SK-N-SH (cell line): ENCODE measurements around the gene BCAP31. TPM values are rescaled to one million over a fixed set of nuclear protein-coding genes. Genes with fewer than 3 reads are reported as not detected.

Source experiments
- CTCF ChIA-PET: fragments of 300-600, 350-600 bp; formaldehyde crosslinking; extraction: SDS; loops from one replicate; lab custom pipeline; 2021; lab: Yijun Ruan, JAX
- POLR2A ChIA-PET: fragments of 350-600 bp; sonication (Branson Sonifier 250); formaldehyde crosslinking; extraction: SDS; loops from one replicate; lab custom pipeline; 2020; ENCODE audit warnings: antibody characterized with exemption, inconsistent platforms; lab: Yijun Ruan, JAX
- DNase-seq: peaks from one replicate; pipeline ENCODE4 v3.0.0; 2012
- H2AFZ ChIP-seq: fragments of 200-600 bp; sonication (generic); 2 replicates; pipeline ENCODE4 v1.8.1; 2016; ENCODE audit warnings: antibody characterized with exemption, mild to moderate bottlenecking, low read depth
- H3F3A ChIP-seq: fragments of 200-600 bp; sonication (generic); replicated peaks from 2 replicates; pipeline ENCODE3; 2016; ENCODE audit warnings: antibody characterized with exemption, mild to moderate bottlenecking; ENCODE audit not compliant: insufficient read depth
- H3K27ac ChIP-seq, 2 experiments: fragments of 200-500 bp in 1 of 2; fragments of 200-600 bp in 1 of 2; sonication (Bioruptor generic) in 1 of 2; sonication (generic), shearing (Covaris generic) in 1 of 2; 2 replicates each; pipeline versions ENCODE4 v1.5.1 to v1.6.1; 2014 to 2016; ENCODE audit warnings: low read depth in 2 of 2, inconsistent platforms in 1 of 2, low read length in 1 of 2, mild to moderate bottlenecking in 1 of 2, mixed read lengths in 1 of 2
- H3K27me3 ChIP-seq: fragments of 200-600 bp; sonication (generic), shearing (Covaris generic); 2 replicates; pipeline ENCODE4 v1.6.1; 2016; ENCODE audit warnings: mixed run types; ENCODE audit not compliant: insufficient read depth
- H3K36me3 ChIP-seq, 2 experiments: fragments of 200-500 bp in 1 of 2; fragments of 200-600 bp in 1 of 2; sonication (Bioruptor generic) in 1 of 2; sonication (generic) in 1 of 2; replicated peaks in 1 of 2; 2 replicates each; pipeline versions ENCODE3 to v1.5.1; 2014 to 2016; ENCODE audit warnings: low read length in 1 of 2, mild to moderate bottlenecking in 1 of 2; ENCODE audit not compliant: insufficient read depth in 2 of 2, control insufficient read depth in 1 of 2
- H3K4me1 ChIP-seq, 2 experiments: fragments of 200-500 bp in 1 of 2; fragments of 200-600 bp in 1 of 2; sonication (Bioruptor generic) in 1 of 2; sonication (generic), shearing (Covaris generic) in 1 of 2; 2 replicates each; pipeline versions ENCODE4 v1.5.1 to v1.6.1; 2014 to 2016; ENCODE audit warnings: low read depth in 1 of 2, low read length in 1 of 2, mixed run types in 1 of 2; ENCODE audit not compliant: insufficient read depth in 2 of 2, control insufficient read depth in 1 of 2
- H3K4me2 ChIP-seq: fragments of 200-600 bp; sonication (generic), shearing (Covaris generic); 2 replicates; pipeline ENCODE4 v1.6.1; 2017; ENCODE audit warnings: mixed run types
- H3K4me3 ChIP-seq, 2 experiments: fragments of 200-500 bp in 1 of 2; fragments of 200-600 bp in 1 of 2; sonication (Bioruptor generic) in 1 of 2; sonication (generic), shearing (Covaris generic) in 1 of 2; 2 replicates each; pipeline versions ENCODE4 v1.5.1 to v1.8.1; 2014 to 2016; ENCODE audit warnings: low read depth in 2 of 2, inconsistent platforms in 1 of 2, low read length in 1 of 2, mild to moderate bottlenecking in 1 of 2, mixed read lengths in 1 of 2, moderate library complexity in 1 of 2
- H3K79me2 ChIP-seq: fragments of 200-600 bp; sonication (generic); 2 replicates; pipeline ENCODE4 v1.8.1; 2017; ENCODE audit warnings: mild to moderate bottlenecking; ENCODE audit not compliant: insufficient read depth
- H3K9ac ChIP-seq: fragments of 200-600 bp; sonication (generic); 2 replicates; pipeline ENCODE4 v1.6.1; 2017; ENCODE audit warnings: mixed run types
- H3K9me2 ChIP-seq: fragments of 200-600 bp; sonication (generic); 2 replicates; pipeline ENCODE4 v1.6.1; 2017; ENCODE audit warnings: mixed run types
- H3K9me3 ChIP-seq: fragments of 200-600 bp; sonication (generic); 2 replicates; pipeline ENCODE4 v1.6.1; 2017; ENCODE audit warnings: mixed run types, mild to moderate bottlenecking, moderate library complexity
- H4K20me1 ChIP-seq: fragments of 200-600 bp; sonication (generic); 2 replicates; pipeline ENCODE4 v1.6.1; 2017; ENCODE audit warnings: mild to moderate bottlenecking, mixed run types; ENCODE audit not compliant: insufficient read depth
- ELF1 ChIP-seq: IDR thresholded peaks from 2 replicates; pipeline ENCODE4 v1.4.0; 2012
- EZH2phosphoT487 ChIP-seq: fragments of 200-600 bp; sonication (generic); IDR thresholded peaks from 2 replicates; pipeline ENCODE4 v1.6.1; 2017; ENCODE audit warnings: low read depth, mixed run types, mild to moderate bottlenecking, antibody characterized with exemption, moderate library complexity, borderline replicate concordance
- FOSL2 ChIP-seq: IDR thresholded peaks from 2 replicates; pipeline ENCODE4 v1.4.0; 2012; ENCODE audit warnings: low read depth, mild to moderate bottlenecking, moderate library complexity, borderline replicate concordance
- FOXM1 ChIP-seq: IDR thresholded peaks from 2 replicates; pipeline ENCODE4 v1.4.0; 2012; ENCODE audit warnings: low read depth, mild to moderate bottlenecking
- GABPA ChIP-seq: IDR thresholded peaks from 2 replicates; pipeline ENCODE4 v1.4.0; 2012; ENCODE audit warnings: low read depth, mild to moderate bottlenecking
- GATA2 ChIP-seq: sonication (generic); formaldehyde crosslinking; IDR thresholded peaks from 2 replicates; pipeline ENCODE4 v1.5.0; 2020; ENCODE audit warnings: mild to moderate bottlenecking, missing genetic modification reagents
- MAX ChIP-seq: IDR thresholded peaks from 2 replicates; pipeline ENCODE4 v1.4.0; 2012; ENCODE audit warnings: low read depth
- MEF2A ChIP-seq: IDR thresholded peaks from 2 replicates; pipeline ENCODE4 v1.4.0; 2012; ENCODE audit warnings: low read depth, borderline replicate concordance
- MXI1 ChIP-seq: IDR thresholded peaks from 2 replicates; pipeline ENCODE4 v1.6.1; 2012; ENCODE audit warnings: mild to moderate bottlenecking, low read depth, low read length, improper control_type of control experiment
- NFIC ChIP-seq: IDR thresholded peaks from 2 replicates; pipeline ENCODE4 v1.4.0; 2012; ENCODE audit warnings: borderline replicate concordance
- NRF1 ChIP-seq: IDR thresholded peaks from 2 replicates; pipeline ENCODE4 v1.6.1; 2012; ENCODE audit warnings: low read depth, mild to moderate bottlenecking, low read length
- PBX3 ChIP-seq: IDR thresholded peaks from 2 replicates; pipeline ENCODE4; 2012
- RAD21 ChIP-seq: IDR thresholded peaks from 2 replicates; pipeline ENCODE4 v1.6.1; 2012; ENCODE audit warnings: mild to moderate bottlenecking, low read length
- RCOR1 ChIP-seq: fragments of 150-350 bp; IDR thresholded peaks from 2 replicates; pipeline ENCODE4 v1.6.1; 2017; ENCODE audit warnings: antibody characterized with exemption, low read length
- RFX5 ChIP-seq: IDR thresholded peaks from 2 replicates; pipeline ENCODE4 v1.6.1; 2012; ENCODE audit warnings: mild to moderate bottlenecking, improper control_type of control experiment, low read length
- RXRA ChIP-seq: IDR thresholded peaks from 2 replicates; pipeline ENCODE4 v1.4.0; 2012; ENCODE audit warnings: low read depth, mild to moderate bottlenecking, borderline replicate concordance
- SIN3A ChIP-seq: IDR thresholded peaks from 2 replicates; pipeline ENCODE4 v1.6.1; 2012; ENCODE audit warnings: low read depth, mild to moderate bottlenecking, low read length, moderate library complexity, borderline replicate concordance
- SMC3 ChIP-seq: IDR thresholded peaks from 2 replicates; pipeline ENCODE4 v1.6.1; 2012; ENCODE audit warnings: low read depth, low read length, improper control_type of control experiment
- TAF1 ChIP-seq: IDR thresholded peaks from 2 replicates; pipeline ENCODE4 v1.6.1; 2012; ENCODE audit warnings: low read depth, mild to moderate bottlenecking, low read length, moderate library complexity, borderline replicate concordance
- TCF12 ChIP-seq: IDR thresholded peaks from 2 replicates; pipeline ENCODE4 v1.4.0; 2012
- YY1 ChIP-seq: IDR thresholded peaks from 2 replicates; pipeline ENCODE4 v1.4.0; 2012; ENCODE audit warnings: low read depth, mild to moderate bottlenecking
- ZBTB33 ChIP-seq: IDR thresholded peaks from 2 replicates; pipeline ENCODE4 v1.4.0; 2012; ENCODE audit warnings: low read depth, borderline replicate concordance
- WGBS: methylation state at CpG from one replicate; pipeline ENCODE4 v1.1.6; 2017; ENCODE audit warnings: low lambda C conversion rate; 5-methylcytosine and 5-hydroxymethylcytosine counted together
- polyA plus RNA-seq, 3 experiments: library from polyadenylated mRNA; depleted of rRNA; stranded (reverse); fragments of >200 nt; gene quantifications; 2 replicates each; pipeline ENCODE4 v1.2.3, GENCODE V29; 2012

Gene BCAP31
- polyA plus RNA-seq, 1 of the 3 experiments (the other 2 are of a cell fraction) = 173 TPM

- Histone ChIP-seq H3K36me3 (peaks cover 0 to 4% of the 10 kb centered on the region in 2 experiments), H2AFZ (no peak overlapping the region), H3K27me3 (peaks cover 9% of the 10 kb centered on the region; the same call in 1 of the 2 replicates), H3K79me2 (no peaks in the 10 kb centered on the region), H3K9me3 (no peaks in the 10 kb centered on the region), H3F3A (no peaks in the 10 kb centered on the region), H3K4me2 (no peak overlapping the region), H3K4me1 (no peaks in the 10 kb centered on the region), H3K4me3 (no peak overlapping the region), H4K20me1 (no peaks in the 10 kb centered on the region), H3K27ac (no peak overlapping the region), H3K9me2 (no peaks in the 10 kb centered on the region), H3K9ac (no peak overlapping the region)
- 69% methylated on average over 4 of the region's 12 CpGs for WGBS
- ChIA-PET POLR2A (no interaction called here), CTCF (interaction anchor here (0.9 to 1.3 kb wide), 3 partner anchors 15 to 194 kb away, joined by 3 read pairs; partner anchors contain the start of gene PLXNB3)
- DNase-seq = no peak
- no peak for TF ChIP-seq TAF1
- no peak for TF ChIP-seq PBX3
- no peak for TF ChIP-seq ZBTB33
- TF ChIP-seq YY1 = no peak
- TF ChIP-seq RFX5 = no peak
- no peak for TF ChIP-seq SIN3A
- no peak for TF ChIP-seq GATA2 (CRISPR knock-in tag)
- TF ChIP-seq MEF2A = no peak
- TF ChIP-seq EZH2phosphoT487 = no peak
- no peak for TF ChIP-seq SMC3
- no peak for TF ChIP-seq ELF1
- TF ChIP-seq TCF12 = no peak
These were observed 22.5 kb downstream of the BCAP31 start for GRCh38 chrX:153701706-153702105.

GRCh38 chrX:153700967-153701366 is 23.2 kb downstream of the BCAP31 start:
- H3F3A ChIP-seq = no peaks in the 10 kb centered on the region
- H3K9me2 ChIP-seq = no peaks in the 10 kb centered on the region
- no peaks in the 10 kb centered on the region for H3K9me3 ChIP-seq
- H3K4me1 ChIP-seq = no peaks in the 10 kb centered on the region
- H3K36me3 ChIP-seq = peaks cover 0 to 4% of the 10 kb centered on the region in 2 experiments
- POLR2A ChIA-PET = no interaction called here
- no peaks in the 10 kb centered on the region for H3K79me2 ChIP-seq
- H4K20me1 ChIP-seq = no peaks in the 10 kb centered on the region
- no peak overlapping the region for H3K9ac ChIP-seq
- peaks cover 9% of the 10 kb centered on the region; the same call in 1 of the 2 replicates for H3K27me3 ChIP-seq
- WGBS = 40% methylated on average over 1 of the region's 6 CpGs
- H3K4me3 ChIP-seq = no peak overlapping the region
- no peak overlapping the region for H3K4me2 ChIP-seq
- TF ChIP-seq YY1 (no peak), ZBTB33 (no peak), ELF1 (no peak), GATA2 (CRISPR knock-in tag) (no peak), RAD21 (no peak), MAX (no peak), GABPA (no peak), MEF2A (no peak), NRF1 (no peak), RXRA (no peak), EZH2phosphoT487 (no peak), SMC3 (no peak), TAF1 (no peak), FOSL2 (no peak), NFIC (no peak), MXI1 (no peak), RCOR1 (no peak), SIN3A (no peak), FOXM1 (no peak), PBX3 (no peak)
- H3K27ac ChIP-seq = no peak overlapping the region
- no peak overlapping the region for H2AFZ ChIP-seq
- CTCF ChIA-PET = interaction anchor here (1.1 kb wide), 1 partner anchor 63 kb away, joined by 3 read pairs; the partner anchor contains the start of gene PLXNB3
- DNase-seq = no peak
